Left lung (tissue), 10 donors: Measurements from ENCODE around the gene HSPB2. TPM values are rescaled to one million over a fixed set of nuclear protein-coding genes. Genes with fewer than 3 reads are reported as not detected.

Experiments
- ATAC-seq: fragments of 200-7000 bp; cut with Tn5 transposase; one replicate; pipeline ENCODE4 v1.9.1; 2020; ENCODE audit warnings: moderate library complexity
- DNase-seq, 4 donors: peaks; one replicate each; pipeline ENCODE4 v3.0.0-alpha.2; 2013 to 2020
- H3K27ac ChIP-seq, 2 donors: fragments of 200-600 bp; sonication (generic) in 1 of 2; one replicate each; pipeline versions ENCODE4 v1.5.0 to v1.8.0; 2020 to 2021
- H3K27me3 ChIP-seq, 2 donors: fragments of 200-600 bp; sonication (generic) in 1 of 2; one replicate each; pipeline versions ENCODE4 v1.5.0 to v1.8.0; 2020 to 2021
- H3K36me3 ChIP-seq, 2 donors: fragments of 200-600 bp; sonication (generic) in 1 of 2; one replicate each; pipeline versions ENCODE4 v1.5.0 to v1.8.0; 2020 to 2021
- H3K4me1 ChIP-seq, 2 donors: fragments of 200-600 bp; one replicate each; pipeline ENCODE4 v1.8.0; 2021
- H3K4me3 ChIP-seq, 2 donors: fragments of 200-600 bp; sonication (generic) in 1 of 2; one replicate each; pipeline versions ENCODE4 v1.5.0 to v1.8.0; 2020 to 2021; ENCODE audit warnings: mild to moderate bottlenecking in 1 of 2
- H3K9me3 ChIP-seq, 2 donors: fragments of 200-600 bp; sonication (generic) in 1 of 2; one replicate each; pipeline versions ENCODE4 v1.5.0 to v1.8.0; 2020 to 2021
- CTCF ChIP-seq, 2 donors: fragments of 200-600 bp; sonication (generic) in 1 of 2; IDR thresholded peaks; one replicate each; pipeline versions ENCODE4 v1.5.0 to v1.8.0; 2021; ENCODE audit warnings: antibody characterized with exemption in 2 of 2
- intact Hi-C, 2 donors: fragments of 100-400 bp; cut with DNase I; formaldehyde crosslinking; loops; one replicate each; pipeline versions ENCODE4 v1.11.2 to v1.14.2; 2022
- polyA plus RNA-seq, 6 donors: library from polyadenylated mRNA; unstranded; fragments of 120-200 nt; gene quantifications; one replicate each; pipeline ENCODE4 v1.2.1, GENCODE V29; 2013; ENCODE audit not compliant: insufficient read length in 6 of 6
- total RNA-seq, 2 donors: library from RNA; stranded (reverse); fragmentation: NEBNext Ultra II Directional; extraction: Animal tissue kit (Norgen Biotek cat#: 25700); gene quantifications; one replicate each; pipeline ENCODE4 v1.2.1, GENCODE V29; 2021
- donor health status: DM: no; HTN: yes; CAD: no.
- donor health status: DM: no; HTN: no; CAD: no.

HSPB2 gene
- total and polyA plus RNA-seq, 8 donors: 3.7 to 7.2 (median 4.8) TPM

DNA sequence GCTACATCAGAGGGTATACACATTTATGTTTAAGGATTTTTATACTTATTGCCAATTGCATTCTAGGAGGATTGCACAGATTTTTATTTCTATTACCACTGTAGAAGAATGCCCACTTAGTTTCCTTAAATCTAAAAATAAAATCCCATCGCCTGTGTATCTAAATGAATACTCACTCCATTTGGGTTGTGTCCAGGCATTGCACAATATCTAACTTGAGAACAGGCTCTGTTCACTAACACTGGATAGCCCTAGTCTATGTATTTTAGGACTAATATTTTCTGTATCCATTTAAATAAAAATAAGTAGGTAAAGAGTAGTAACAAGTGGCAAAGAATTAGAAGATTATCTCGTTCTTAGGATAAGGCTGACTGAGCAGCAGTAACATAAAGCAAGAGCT is 10.3 kb downstream of the HSPB2 start:
- peak; percentile 4 for ATAC-seq
- peak in 2 of 4 donors; percentile 81 to 89 for DNase-seq
- intact Hi-C loops: loop anchor here in 1 of 2 donors (10.0 kb wide), 1 partner anchor 48 kb away; the partner anchor contains the start of genes ALG9, CFAP68 and FDXACB1

DNA sequence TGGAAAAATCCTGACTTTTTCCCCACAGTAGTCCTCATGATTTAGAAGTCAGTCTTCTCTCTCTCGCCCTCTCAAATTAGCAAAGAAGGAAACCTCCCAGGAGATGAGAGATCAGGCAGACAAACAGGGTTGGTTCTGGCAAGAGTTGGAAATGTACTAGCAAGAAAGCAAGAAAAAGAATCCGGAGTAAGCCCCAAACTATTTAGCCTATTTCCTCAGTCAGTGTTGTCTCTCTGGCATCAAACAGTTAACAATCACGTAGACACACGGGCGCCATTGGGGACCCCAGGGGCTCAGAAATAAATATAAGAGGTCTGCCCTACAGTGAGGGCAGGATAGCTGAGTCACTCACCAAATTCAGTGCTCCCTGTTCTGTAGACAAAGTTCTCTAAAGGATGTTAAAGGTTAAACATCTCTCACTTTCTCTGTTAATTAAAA is 10.8 kb downstream of the HSPB2 start:
- Histone ChIP-seq H3K4me3 (no peak overlapping the region), H3K27ac (peak overlapping the region; percentile 24 to 92), H3K4me1 (peaks cover 21 to 22% of the 10 kb centered on the region in 2 donors), H3K9me3 (no peaks in the 10 kb centered on the region), H3K27me3 (no peaks in the 10 kb centered on the region), H3K36me3 (no peaks in the 10 kb centered on the region)
- DNase-seq (no peak), ATAC-seq (no peak)
- no peak for TF ChIP-seq CTCF (IDR thresholded peaks at IDR 0.05)
- intact Hi-C loops: loop anchor here in 1 of 2 donors (10.0 kb wide), 1 partner anchor 49 kb away; the partner anchor contains the start of genes ALG9, CFAP68 and FDXACB1

More for the DNA sequence above, 10.3 kb downstream of the HSPB2 start:
- no peak for TF ChIP-seq CTCF (IDR thresholded peaks at IDR 0.05)
- no peaks in the 10 kb centered on the region for H3K9me3 ChIP-seq
- no peak overlapping the region for H3K4me3 ChIP-seq
- H3K27ac ChIP-seq: peak overlapping the region; percentile 24 to 92
- no peaks in the 10 kb centered on the region for H3K36me3 ChIP-seq
- peaks cover 21 to 22% of the 10 kb centered on the region in 2 donors for H3K4me1 ChIP-seq
- no peaks in the 10 kb centered on the region for H3K27me3 ChIP-seq

DNA sequence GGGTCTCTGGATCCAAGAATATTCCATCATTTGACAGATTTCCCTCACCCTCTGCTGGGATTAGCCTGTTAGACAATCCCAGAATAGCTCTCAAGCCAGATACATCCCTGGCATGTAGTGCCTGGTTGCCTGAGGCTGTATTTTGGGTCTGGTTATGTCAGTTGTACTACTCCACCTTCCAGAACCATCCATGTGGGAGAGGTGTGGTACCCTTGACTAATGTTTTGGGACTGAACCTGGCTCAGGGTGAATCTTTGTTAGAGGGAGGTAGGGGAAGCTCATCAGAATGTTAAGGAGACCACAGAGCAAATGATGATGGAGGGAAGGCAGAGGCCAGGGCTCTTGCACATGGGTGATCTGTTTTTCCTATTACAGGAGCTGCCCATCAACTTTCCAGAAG is 11.4 kb downstream of the HSPB2 start:
- Histone ChIP-seq H3K9me3 (no peaks in the 10 kb centered on the region), H3K4me1 (peaks cover 21 to 22% of the 10 kb centered on the region in 2 donors), H3K27ac (peak overlapping the region; percentile 24 to 92), H3K27me3 (no peaks in the 10 kb centered on the region), H3K36me3 (no peaks in the 10 kb centered on the region), H3K4me3 (no peak overlapping the region)
- DNase-seq (no peak), ATAC-seq (no peak)
- intact Hi-C loops: loop anchor here in 1 of 2 donors (10.0 kb wide), 1 partner anchor 49 kb away; the partner anchor contains the start of genes ALG9, CFAP68 and FDXACB1
- TF ChIP-seq CTCF (IDR thresholded peaks at IDR 0.05): no peak

GRCh38 chr11:111925953-111926352 is 13.4 kb downstream of the HSPB2 start:
- no peak for TF ChIP-seq CTCF (IDR thresholded peaks at IDR 0.05)
- ATAC-seq (no peak), DNase-seq (no peak)
- intact Hi-C loops: loop anchor here in 1 of 2 donors (10.0 kb wide), 1 partner anchor 51 kb away; the partner anchor contains the start of genes ALG9, CFAP68 and FDXACB1
- Histone ChIP-seq H3K27me3 (no peaks in the 10 kb centered on the region), H3K27ac (peak overlapping the region; percentile 84 to 88), H3K36me3 (no peaks in the 10 kb centered on the region), H3K4me3 (no peak overlapping the region), H3K9me3 (no peaks in the 10 kb centered on the region), H3K4me1 (peaks cover 21 to 22% of the 10 kb centered on the region in 2 donors)

DNA sequence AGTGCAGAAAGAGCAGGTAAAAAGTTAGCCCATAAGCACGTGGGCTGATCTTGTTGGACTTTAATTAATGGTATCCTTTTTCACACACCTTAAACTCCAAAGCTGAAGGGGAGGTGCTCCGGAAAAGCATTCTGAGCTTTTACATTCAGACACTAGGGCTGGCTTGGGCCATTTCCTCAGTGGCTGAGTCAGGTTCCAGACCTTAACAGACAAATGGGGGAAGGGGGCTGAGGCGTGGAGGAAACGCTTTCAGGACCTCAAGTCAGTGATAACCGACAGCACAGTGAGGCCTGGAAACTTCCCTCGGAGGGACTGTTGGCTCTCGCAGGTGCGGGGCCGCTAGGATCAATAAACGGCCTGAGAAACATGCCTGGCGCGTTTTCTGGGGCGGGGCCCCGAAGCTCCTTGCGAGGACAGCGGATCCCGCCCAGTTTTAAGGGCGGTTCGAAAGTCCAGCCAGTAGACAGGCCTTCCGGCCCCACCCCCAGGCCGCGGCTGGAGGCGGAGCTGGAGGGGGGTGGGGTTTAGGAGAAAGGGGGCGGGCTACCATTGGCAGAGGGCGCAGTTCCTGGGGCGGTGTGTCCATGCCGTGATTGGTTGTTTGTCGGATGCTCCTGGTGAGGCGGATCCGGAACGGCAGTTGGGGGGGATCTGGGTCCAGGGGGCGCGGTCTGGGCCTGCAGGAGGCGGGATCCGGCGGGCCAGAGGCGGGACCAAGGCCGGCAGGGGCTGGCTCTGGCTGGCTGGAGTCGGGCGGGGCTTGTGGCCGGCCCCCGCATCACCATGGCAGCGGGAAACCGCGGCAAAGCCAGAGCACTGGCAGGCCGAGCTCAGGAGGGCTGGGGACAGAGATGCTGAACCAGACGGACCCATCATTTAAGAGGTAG is 14.2 kb downstream of the HSPB2 start:
- Histone ChIP-seq H3K4me1 (peaks cover 21 to 25% of the 10 kb centered on the region in 2 donors), H3K27me3 (no peaks in the 10 kb centered on the region), H3K4me3 (peak overlapping the region; percentile 24 to 41), H3K36me3 (no peaks in the 10 kb centered on the region), H3K9me3 (no peaks in the 10 kb centered on the region), H3K27ac (peak overlapping the region; percentile 84 to 88)
- ATAC-seq: peak; percentile 94
- intact Hi-C loops: loop anchor here in 1 of 2 donors (10.0 kb wide), 1 partner anchor 52 kb away; the partner anchor contains the start of genes ALG9, CFAP68 and FDXACB1
- DNase-seq: peak; percentile 94 to 99 (median 98)
- no peak for TF ChIP-seq CTCF (IDR thresholded peaks at IDR 0.05)
